ENCODE data around the gene AVEN. TPM values are rescaled to one million over a fixed set of nuclear protein-coding genes. Genes with fewer than 3 reads are reported as not detected.

AVEN gene
- total and polyA plus RNA-seq, 8 donors: 11.3 to 16.9 (median 15.1) TPM

GRCh38 chr15:33964665-33965040 is 74.4 kb downstream of the AVEN start:
- no peak overlapping the region for H3K4me3 ChIP-seq
- no peaks in the 10 kb centered on the region for H3K36me3 ChIP-seq
- H3K9me3 ChIP-seq: no peaks in the 10 kb centered on the region
- no peaks in the 10 kb centered on the region for H3K4me1 ChIP-seq
- ATAC-seq (no peak), DNase-seq (no peak)
- no peaks in the 10 kb centered on the region for H3K27me3 ChIP-seq
- no peak overlapping the region for H3K27ac ChIP-seq
- TF ChIP-seq, protein P1, sequence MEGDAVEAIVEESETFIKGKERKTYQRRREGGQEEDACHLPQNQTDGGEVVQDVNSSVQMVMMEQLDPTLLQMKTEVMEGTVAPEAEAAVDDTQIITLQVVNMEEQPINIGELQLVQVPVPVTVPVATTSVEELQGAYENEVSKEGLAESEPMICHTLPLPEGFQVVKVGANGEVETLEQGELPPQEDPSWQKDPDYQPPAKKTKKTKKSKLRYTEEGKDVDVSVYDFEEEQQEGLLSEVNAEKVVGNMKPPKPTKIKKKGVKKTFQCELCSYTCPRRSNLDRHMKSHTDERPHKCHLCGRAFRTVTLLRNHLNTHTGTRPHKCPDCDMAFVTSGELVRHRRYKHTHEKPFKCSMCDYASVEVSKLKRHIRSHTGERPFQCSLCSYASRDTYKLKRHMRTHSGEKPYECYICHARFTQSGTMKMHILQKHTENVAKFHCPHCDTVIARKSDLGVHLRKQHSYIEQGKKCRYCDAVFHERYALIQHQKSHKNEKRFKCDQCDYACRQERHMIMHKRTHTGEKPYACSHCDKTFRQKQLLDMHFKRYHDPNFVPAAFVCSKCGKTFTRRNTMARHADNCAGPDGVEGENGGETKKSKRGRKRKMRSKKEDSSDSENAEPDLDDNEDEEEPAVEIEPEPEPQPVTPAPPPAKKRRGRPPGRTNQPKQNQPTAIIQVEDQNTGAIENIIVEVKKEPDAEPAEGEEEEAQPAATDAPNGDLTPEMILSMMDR (IDR thresholded peaks at IDR 0.05): no peak
- intact Hi-C loops (cut with DNase I): loop anchor here in 1 of 2 donors (10.0 kb wide), 1 partner anchor 230 kb away; no protein-coding TSS in a partner anchor

- Histone ChIP-seq H3K27me3 (no peaks in the 10 kb centered on the region), H3K36me3 (no peaks in the 10 kb centered on the region), H3K4me3 (no peak overlapping the region), H3K4me1 (no peaks in the 10 kb centered on the region), H3K27ac (no peak overlapping the region), H3K9me3 (no peaks in the 10 kb centered on the region)
- intact Hi-C loops (cut with DNase I): loop anchor here in 1 of 2 donors (10.0 kb wide), 1 partner anchor 229 kb away; no protein-coding TSS in a partner anchor
- ATAC-seq (peak; percentile 81), DNase-seq (peak in 1 of 4 donors; percentile 37)
- TF ChIP-seq, protein P1 (IDR thresholded peaks at IDR 0.05): peak in 1 of 2 donors; percentile 46
These were observed 75.0 kb downstream of the AVEN start for GRCh38 chr15:33963831-33964664.

DNA sequence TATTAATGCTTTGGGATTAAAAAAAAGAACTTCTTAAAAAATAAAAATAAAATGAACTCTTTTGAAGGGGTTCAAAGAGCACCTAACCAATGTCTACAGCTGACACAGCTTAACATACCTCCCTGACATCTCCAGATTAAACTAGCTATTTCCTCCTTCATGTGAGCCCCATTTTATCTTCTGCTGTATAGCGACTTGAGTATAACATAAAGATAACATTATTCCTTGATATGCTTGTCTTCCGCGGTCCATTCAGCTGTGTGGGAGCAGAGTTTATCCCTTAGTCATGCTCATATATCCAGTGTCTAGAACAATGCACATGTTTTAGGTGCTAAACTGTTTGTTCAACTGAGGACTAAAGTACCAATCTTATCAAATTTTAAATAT is 78.5 kb downstream of the AVEN start:
- ATAC-seq (no peak), DNase-seq (no peak)
- TF ChIP-seq, protein P1 (IDR thresholded peaks at IDR 0.05): no peak
- Histone ChIP-seq H3K27ac (no peak overlapping the region), H3K36me3 (no peaks in the 10 kb centered on the region), H3K9me3 (no peaks in the 10 kb centered on the region), H3K27me3 (no peaks in the 10 kb centered on the region), H3K4me3 (no peak overlapping the region), H3K4me1 (no peaks in the 10 kb centered on the region)
- intact Hi-C loops (cut with DNase I): loop anchor here in 1 of 2 donors (10.0 kb wide), 1 partner anchor 226 kb away; no protein-coding TSS in a partner anchor

- intact Hi-C loops (cut with DNase I): loop anchor here in 1 of 2 donors (10.0 kb wide), 1 partner anchor 225 kb away; no protein-coding TSS in a partner anchor
- peak; percentile 24 for ATAC-seq
These were observed 79.0 kb downstream of the AVEN start for GRCh38 chr15:33959844-33960548.

More at GRCh38 chr15:33959844-33960548, 79.0 kb downstream of the AVEN start:
- TF ChIP-seq, protein P1 (IDR thresholded peaks at IDR 0.05): no peak
- Histone ChIP-seq H3K4me1 (no peaks in the 10 kb centered on the region), H3K36me3 (no peaks in the 10 kb centered on the region), H3K4me3 (no peak overlapping the region), H3K27ac (no peak overlapping the region), H3K27me3 (no peaks in the 10 kb centered on the region), H3K9me3 (no peaks in the 10 kb centered on the region)
- no peak for DNase-seq

Measured in left lung (tissue), 10 donors.